NB4 (cell line): Measurements from ENCODE around the gene CXADR.
"Not testable (repeated sequence)": the region's sequence is repeated elsewhere in the genome, so short reads cannot be mapped to it uniquely, and the experiment has no call there.

Source experiments
- DNase-seq: peaks from one replicate; pipeline ENCODE4 v3.0.0; 2010; ENCODE audit warnings: low read depth
- H3K4me3 ChIP-seq: one replicate; pipeline ENCODE4 v1.5.1; 2011; ENCODE audit warnings: mild to moderate bottlenecking, low read depth, low read length, moderate library complexity
- MYC ChIP-seq: IDR thresholded peaks from 2 replicates; pipeline ENCODE4 v1.6.1; 2011; ENCODE audit warnings: low read depth, low read length
- POLR2A ChIP-seq: IDR thresholded peaks from 2 replicates; pipeline ENCODE4 v1.6.1; 2011; ENCODE audit warnings: mild to moderate bottlenecking; ENCODE audit not compliant: insufficient read length; ENCODE audit errors: extremely low read depth
- TF ChIP-seq, protein P1 (sequence below): IDR thresholded peaks from 2 replicates; pipeline ENCODE4 v1.6.1; 2011; ENCODE audit warnings: low read depth, low read length
- TF ChIP-seq, protein P2 (sequence below): IDR thresholded peaks from one replicate; pipeline ENCODE4 v1.5.1; 2012; ENCODE audit warnings: low read depth, low read length

Gene CXADR

DNA sequence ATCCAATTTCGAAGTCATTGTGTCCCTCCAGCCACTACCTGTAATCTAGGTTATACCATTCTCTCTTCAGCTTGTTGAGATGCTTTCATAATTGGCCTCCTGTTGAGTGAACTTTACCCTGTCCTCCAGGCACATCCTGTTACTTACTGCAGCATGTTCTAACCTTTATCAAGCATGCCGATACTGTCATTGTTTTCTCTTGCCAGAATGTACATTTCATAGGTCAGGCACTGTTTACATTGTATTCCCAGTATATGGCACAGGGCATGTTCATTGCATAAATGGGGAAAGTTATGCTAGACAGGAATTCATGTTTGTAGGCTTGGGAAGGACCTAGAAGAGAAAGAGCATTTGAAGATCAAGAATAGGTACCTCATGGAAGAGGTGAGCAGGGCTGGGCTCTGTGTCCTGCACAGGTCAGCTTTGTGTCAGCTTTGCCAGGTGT lies 10.2 kb downstream of the CXADR start:
- TF ChIP-seq, protein P1, sequence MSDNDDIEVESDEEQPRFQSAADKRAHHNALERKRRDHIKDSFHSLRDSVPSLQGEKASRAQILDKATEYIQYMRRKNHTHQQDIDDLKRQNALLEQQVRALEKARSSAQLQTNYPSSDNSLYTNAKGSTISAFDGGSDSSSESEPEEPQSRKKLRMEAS = no peak
- H3K4me3 ChIP-seq = no peak overlapping the region
- no peak for DNase-seq

DNA sequence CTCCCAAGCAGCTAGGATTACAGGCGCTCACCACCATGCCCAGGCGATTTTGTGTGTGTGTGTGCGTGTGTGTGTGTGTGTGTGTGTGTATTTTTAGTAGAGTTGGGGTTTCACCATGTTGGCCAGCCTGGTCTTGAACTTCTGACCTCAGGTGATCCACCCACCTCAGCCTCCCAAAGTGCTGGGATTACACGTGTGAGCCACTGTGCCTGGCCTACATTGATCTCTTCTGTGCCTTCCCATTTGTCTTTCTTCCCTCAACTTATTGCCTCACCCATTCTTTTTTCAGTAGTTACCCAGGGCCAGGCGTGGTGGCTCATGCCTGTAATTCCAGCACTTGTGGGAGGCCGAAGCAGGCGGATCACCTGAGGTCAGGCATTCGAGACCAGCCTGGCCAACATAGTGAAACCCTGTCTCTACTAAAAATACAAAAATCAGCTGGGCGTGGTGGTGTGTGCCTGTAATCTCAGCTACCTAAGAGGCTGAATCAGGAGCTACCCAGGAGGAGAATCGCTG lies 11.2 kb downstream of the CXADR start:
- H3K4me3 ChIP-seq, DNase-seq: not testable (repeated sequence)

DNA sequence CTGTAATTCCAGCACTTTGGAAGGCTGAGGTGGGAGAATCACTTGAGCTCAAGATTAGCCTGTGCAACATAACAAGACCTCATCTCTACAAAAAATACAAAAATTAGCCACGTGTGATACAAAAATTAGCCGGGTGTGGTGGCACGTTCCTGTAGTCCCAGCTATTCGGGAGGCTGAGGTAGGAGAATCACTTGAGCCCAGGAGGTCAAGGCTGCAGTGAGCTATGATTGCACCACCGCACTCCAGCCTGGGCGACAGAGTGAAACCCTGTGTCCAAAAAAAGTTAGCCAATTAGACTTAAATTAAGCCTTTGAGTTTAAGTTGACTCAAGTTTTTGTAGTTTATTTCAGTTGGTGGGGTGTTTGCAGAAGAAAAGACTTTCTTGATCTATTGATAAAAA lies 11.8 kb downstream of the CXADR start:
- TF ChIP-seq, protein P1 = no peak
- TF ChIP-seq POLR2A (no peak), MYC (no peak)
- TF ChIP-seq, protein P2, sequence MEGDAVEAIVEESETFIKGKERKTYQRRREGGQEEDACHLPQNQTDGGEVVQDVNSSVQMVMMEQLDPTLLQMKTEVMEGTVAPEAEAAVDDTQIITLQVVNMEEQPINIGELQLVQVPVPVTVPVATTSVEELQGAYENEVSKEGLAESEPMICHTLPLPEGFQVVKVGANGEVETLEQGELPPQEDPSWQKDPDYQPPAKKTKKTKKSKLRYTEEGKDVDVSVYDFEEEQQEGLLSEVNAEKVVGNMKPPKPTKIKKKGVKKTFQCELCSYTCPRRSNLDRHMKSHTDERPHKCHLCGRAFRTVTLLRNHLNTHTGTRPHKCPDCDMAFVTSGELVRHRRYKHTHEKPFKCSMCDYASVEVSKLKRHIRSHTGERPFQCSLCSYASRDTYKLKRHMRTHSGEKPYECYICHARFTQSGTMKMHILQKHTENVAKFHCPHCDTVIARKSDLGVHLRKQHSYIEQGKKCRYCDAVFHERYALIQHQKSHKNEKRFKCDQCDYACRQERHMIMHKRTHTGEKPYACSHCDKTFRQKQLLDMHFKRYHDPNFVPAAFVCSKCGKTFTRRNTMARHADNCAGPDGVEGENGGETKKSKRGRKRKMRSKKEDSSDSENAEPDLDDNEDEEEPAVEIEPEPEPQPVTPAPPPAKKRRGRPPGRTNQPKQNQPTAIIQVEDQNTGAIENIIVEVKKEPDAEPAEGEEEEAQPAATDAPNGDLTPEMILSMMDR = no peak
- H3K4me3 ChIP-seq = no peak overlapping the region
- no peak for DNase-seq

DNA sequence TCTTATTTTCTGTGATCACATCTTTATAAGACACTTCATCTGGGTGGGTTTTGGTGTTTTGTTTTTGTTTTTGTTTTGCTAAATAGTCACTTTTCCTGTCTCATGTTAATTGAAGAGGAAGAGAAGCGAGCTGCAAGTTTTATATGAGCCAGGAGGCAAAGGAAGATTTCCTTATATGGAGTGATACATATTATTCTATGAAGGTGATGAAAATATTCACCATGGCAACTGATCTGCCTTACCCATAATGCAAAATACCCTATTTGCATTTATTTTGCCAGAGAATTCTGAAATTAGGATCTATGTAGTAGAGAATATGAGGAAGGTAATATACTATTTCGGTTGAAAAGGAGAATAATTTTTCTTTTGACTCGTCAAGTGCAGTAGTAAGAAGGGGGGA lies 13.9 kb downstream of the CXADR start:
- H3K4me3 ChIP-seq = no peak overlapping the region
- no peak for DNase-seq
- TF ChIP-seq POLR2A = no peak
- TF ChIP-seq, protein P1 = no peak
- no peak for TF ChIP-seq MYC
- TF ChIP-seq, protein P2 = no peak

DNA sequence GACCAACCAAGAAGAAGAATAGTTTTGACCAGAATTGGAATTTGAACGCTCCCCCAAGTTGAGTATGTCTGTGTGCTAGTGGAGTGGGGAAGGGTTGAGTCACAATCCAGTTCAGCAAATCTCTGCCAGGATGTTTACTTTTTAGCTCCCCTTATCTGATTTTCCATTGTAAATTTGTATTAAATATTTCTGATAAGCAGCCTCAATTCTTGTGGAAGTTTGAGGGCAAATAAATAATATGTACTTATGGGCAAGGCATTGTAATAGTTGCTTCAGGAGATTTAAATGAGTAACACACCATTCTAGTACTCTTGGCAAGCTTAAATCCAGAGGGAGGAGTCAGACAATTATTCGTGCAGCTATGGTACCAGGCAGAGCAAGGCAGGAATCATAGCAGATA lies 14.4 kb downstream of the CXADR start:
- H3K4me3 ChIP-seq = no peak overlapping the region
- DNase-seq = no peak
- TF ChIP-seq MYC (no peak), POLR2A (no peak)
- TF ChIP-seq, protein P2 = no peak

DNA sequence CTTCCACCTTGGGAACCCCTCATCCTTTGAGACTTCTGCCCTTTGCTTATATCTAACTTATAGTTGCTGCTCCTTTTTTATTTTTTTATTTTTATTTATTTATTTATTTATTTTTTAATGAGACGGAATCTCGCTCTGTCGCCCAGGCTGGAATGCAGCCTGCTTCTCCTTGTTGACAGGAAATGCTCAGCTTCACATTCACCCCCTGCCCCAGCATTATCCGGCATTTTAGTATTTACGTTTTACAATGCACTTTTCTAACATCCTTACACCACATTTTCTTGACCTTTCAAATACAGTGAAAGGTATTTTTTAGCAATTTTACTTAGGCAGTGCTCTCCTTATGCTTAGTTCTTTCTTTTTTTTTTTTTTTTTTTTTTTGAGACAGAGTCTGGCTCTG lies 14.9 kb downstream of the CXADR start:
- H3K4me3 ChIP-seq = no peak overlapping the region
- DNase-seq = no peak
- TF ChIP-seq POLR2A (no peak), MYC (no peak)
- TF ChIP-seq, protein P1 = no peak
- TF ChIP-seq, protein P2 = no peak

DNA sequence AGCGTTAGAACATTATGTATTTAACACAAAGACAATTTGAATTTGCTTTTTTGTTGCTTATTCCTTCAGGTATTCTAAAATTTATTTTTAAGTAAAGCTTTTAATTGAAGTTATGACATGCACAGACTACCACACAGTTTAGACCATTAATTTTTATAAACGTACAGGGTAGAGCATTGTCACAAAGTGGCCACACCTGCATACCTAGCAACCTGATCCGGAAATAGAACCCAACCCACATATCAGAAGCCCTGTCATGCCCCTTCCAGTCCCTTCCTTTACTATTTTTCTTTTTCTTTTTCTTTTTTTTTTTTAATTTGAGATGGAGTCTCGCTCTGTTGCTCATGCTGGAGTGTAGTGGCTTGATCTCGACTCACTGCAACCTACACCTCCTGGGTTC lies 16.8 kb downstream of the CXADR start:
- TF ChIP-seq, protein P1 = no peak
- TF ChIP-seq POLR2A (no peak), MYC (no peak)
- TF ChIP-seq, protein P2 = no peak
- no peak overlapping the region for H3K4me3 ChIP-seq
- no peak for DNase-seq
